Tibial nerve (tissue), 4 donors: Measurements from ENCODE around the gene EOLA1. TPM values are rescaled to one million over a fixed set of nuclear protein-coding genes. Genes with fewer than 3 reads are reported as not detected.
A peak's percentile ranks its signal among the peaks of the same experiment; 100 is the strongest.
"Not testable (repeated sequence)": the region's sequence is repeated elsewhere in the genome, so short reads cannot be mapped to it uniquely, and the experiment has no call there.

Experiments
- DNase-seq, 2 donors: peaks; one replicate each; pipeline ENCODE4 v3.0.0-alpha.2; 2019; ENCODE audit warnings: low spot score in 2 of 2
- H3K27ac ChIP-seq, 4 donors: fragments of 200-600 bp; sonication (generic) in 3 of 4; one replicate each; pipeline ENCODE4 v1.5.1; 2017 to 2019; ENCODE audit warnings: mild to moderate bottlenecking in 1 of 4
- H3K27me3 ChIP-seq, 2 donors: fragments of 200-600 bp; sonication (generic) in 1 of 2; one replicate each; pipeline versions ENCODE4 v1.5.1 to v1.6.0; 2017 to 2019
- H3K36me3 ChIP-seq, 3 donors: fragments of 200-600 bp; sonication (generic); one replicate each; pipeline ENCODE4 v1.5.1; 2018 to 2019
- H3K4me1 ChIP-seq, 4 donors: fragments of 200-600 bp; sonication (generic) in 3 of 4; one replicate each; pipeline ENCODE4 v1.5.1; 2017 to 2019
- H3K4me3 ChIP-seq, 4 donors: fragments of 200-600 bp; sonication (generic) in 3 of 4; one replicate each; pipeline ENCODE4 v1.5.1; 2017 to 2019; ENCODE audit warnings: mild to moderate bottlenecking in 1 of 4, moderate library complexity in 1 of 4
- H3K9me3 ChIP-seq, 4 donors: fragments of 200-600 bp; sonication (generic) in 3 of 4; one replicate each; pipeline ENCODE4 v1.5.1; 2017 to 2019
- EP300 ChIP-seq, 2 donors: sonication (generic); formaldehyde crosslinking; IDR thresholded peaks; one replicate each; pipeline ENCODE4 v1.6.1; 2017; ENCODE audit warnings: antibody characterized with exemption in 2 of 2, mild to moderate bottlenecking in 1 of 2
- POLR2A ChIP-seq, 2 donors: fragments of 450-650 bp; IDR thresholded peaks; one replicate each; pipeline ENCODE4 v1.6.1; 2017; ENCODE audit warnings: antibody characterized with exemption in 2 of 2, mild to moderate bottlenecking in 2 of 2, moderate library complexity in 2 of 2
- WGBS, 2 donors: methylation state at CpG; one replicate each; pipeline ENCODE4 v1.1.5; 2018; 5-methylcytosine and 5-hydroxymethylcytosine counted together
- total RNA-seq, 4 donors: library from RNA; depleted of rRNA; stranded (reverse); fragments of >200 nt; gene quantifications; one replicate each; pipeline ENCODE4 v1.1.0, GENCODE V29; 2016
- TF ChIP-seq, protein P1 (sequence below), 5 experiments: fragments of 200-600 bp in 3 of 5; fragments of 450-650 bp in 2 of 5; sonication (generic) in 3 of 5; IDR thresholded peaks; one replicate each; pipeline ENCODE4 v1.5.1; 2016 to 2019; ENCODE audit warnings: antibody characterized with exemption in 5 of 5, mild to moderate bottlenecking in 3 of 5, moderate library complexity in 2 of 5

Gene EOLA1
- total RNA-seq, 4 donors from 2014 or later = 9.8 to 16.5 (median 12.3) TPM

DNA sequence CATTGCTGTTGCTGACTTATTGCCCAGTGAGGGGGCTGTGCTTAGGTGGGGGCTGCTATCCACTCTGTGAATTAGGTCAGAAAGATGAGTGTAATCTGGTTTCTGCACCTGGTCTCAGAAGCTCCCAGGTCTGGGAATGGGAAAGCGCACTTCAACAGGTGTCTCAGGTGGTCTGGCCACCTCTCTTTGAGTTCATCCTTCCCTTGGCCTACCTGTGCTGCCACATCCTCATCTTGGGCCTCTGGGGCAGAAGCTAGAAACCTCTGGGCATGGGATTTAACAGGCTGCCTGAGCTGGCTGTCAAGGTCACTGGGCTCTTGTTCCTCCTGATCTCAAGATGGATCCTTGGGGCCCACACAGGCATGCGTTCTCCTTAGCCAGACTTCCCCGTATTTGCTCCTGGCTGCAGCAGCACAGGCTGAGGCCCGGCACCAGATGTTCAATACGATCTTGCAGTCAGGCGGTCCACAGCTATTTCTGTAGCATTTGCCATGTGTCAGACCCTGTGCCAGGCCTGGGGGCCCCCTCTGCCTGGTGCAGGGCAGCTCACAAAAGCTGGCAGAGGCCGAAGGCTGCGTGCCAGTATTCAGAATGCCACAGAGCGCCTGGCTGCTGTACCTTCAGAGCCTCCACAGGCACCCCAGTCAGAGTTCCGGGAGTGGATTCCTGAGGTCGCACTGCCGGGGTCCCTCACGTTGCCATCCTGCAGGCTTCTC is 14.3 kb upstream of the EOLA1 start:
- 65 to 100% methylated on average over 1 to 10 of the region's 13 CpGs for WGBS, 2 donors

DNA sequence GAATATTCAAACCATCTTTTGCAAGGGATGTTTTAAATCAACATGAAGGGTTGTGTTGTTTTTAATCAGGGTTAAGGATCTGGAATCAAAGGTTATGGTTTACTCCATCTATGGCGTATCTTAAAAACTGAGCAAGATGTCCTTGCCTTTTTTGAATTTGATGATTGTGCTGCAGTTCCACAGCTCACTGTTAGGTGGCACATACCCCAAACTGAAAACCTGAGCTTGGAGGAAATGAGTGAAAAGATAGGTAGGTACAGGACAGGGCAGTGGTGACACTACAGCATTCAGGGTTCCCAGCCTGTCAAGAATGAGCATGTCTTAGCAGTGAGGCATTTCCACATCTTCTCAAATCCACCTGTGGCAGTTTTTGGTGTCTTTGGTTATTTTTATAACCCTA is 13.1 kb upstream of the EOLA1 start:
- 35 to 69% methylated on average over 1 of the region's 1 CpG for WGBS, 2 donors
- Histone ChIP-seq H3K9me3 (no peaks in the 10 kb centered on the region), H3K36me3 (peaks cover 0 to 5% (median 0%) of the 10 kb centered on the region in 3 donors), H3K4me1 (peaks cover 0 to 3% (median 0%) of the 10 kb centered on the region in 4 donors), H3K27me3 (no peaks in the 10 kb centered on the region), H3K27ac (no peak overlapping the region), H3K4me3 (no peak overlapping the region)
- TF ChIP-seq EP300 (IDR thresholded peaks at IDR 0.05) = no peak
- TF ChIP-seq, protein P1, sequence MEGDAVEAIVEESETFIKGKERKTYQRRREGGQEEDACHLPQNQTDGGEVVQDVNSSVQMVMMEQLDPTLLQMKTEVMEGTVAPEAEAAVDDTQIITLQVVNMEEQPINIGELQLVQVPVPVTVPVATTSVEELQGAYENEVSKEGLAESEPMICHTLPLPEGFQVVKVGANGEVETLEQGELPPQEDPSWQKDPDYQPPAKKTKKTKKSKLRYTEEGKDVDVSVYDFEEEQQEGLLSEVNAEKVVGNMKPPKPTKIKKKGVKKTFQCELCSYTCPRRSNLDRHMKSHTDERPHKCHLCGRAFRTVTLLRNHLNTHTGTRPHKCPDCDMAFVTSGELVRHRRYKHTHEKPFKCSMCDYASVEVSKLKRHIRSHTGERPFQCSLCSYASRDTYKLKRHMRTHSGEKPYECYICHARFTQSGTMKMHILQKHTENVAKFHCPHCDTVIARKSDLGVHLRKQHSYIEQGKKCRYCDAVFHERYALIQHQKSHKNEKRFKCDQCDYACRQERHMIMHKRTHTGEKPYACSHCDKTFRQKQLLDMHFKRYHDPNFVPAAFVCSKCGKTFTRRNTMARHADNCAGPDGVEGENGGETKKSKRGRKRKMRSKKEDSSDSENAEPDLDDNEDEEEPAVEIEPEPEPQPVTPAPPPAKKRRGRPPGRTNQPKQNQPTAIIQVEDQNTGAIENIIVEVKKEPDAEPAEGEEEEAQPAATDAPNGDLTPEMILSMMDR (IDR thresholded peaks at IDR 0.05) = peak; percentile 30 to 43 (median 32)
- DNase-seq = no peak

More for the DNA sequence above, 14.3 kb upstream of the EOLA1 start:
- not testable (repeated sequence) for H3K4me1 ChIP-seq, H3K27ac ChIP-seq, H3K9me3 ChIP-seq, H3K36me3 ChIP-seq, H3K27me3 ChIP-seq, DNase-seq, H3K4me3 ChIP-seq

DNA sequence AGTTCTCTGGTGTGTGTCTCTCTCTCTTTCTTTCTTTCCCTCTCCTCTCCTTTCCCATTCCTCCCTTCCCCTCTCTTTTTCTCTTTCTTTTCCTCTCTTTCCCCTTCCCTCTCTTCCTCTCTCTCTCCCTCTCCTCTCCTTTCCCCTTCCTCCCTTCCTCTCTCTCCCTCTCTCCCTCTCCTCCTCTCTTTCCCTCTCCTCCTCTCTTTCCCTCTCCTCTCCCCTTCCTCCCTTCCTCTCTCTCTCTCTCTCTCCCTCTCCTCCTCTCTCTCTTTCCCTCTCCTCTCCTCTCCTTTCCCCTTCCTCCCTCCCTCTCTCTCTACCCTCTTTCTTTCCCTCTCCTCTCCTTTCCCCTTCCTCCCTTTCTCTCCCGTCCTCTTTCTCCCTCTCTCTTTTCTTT is 12.4 kb upstream of the EOLA1 start:
- Histone ChIP-seq H3K4me1 (peaks cover 0 to 3% (median 0%) of the 10 kb centered on the region in 4 donors), H3K4me3 (no peak overlapping the region), H3K36me3 (peaks cover 0 to 5% (median 0%) of the 10 kb centered on the region in 3 donors), H3K27ac (no peak overlapping the region), H3K27me3 (no peaks in the 10 kb centered on the region), H3K9me3 (no peaks in the 10 kb centered on the region)
- 67 to 71% methylated on average over 1 of the region's 1 CpG for WGBS, 2 donors
- DNase-seq = no peak
- TF ChIP-seq EP300 (IDR thresholded peaks at IDR 0.05) (no peak), POLR2A (IDR thresholded peaks at IDR 0.05) (no peak)
- TF ChIP-seq, protein P1 (IDR thresholded peaks at IDR 0.05) = no peak

DNA sequence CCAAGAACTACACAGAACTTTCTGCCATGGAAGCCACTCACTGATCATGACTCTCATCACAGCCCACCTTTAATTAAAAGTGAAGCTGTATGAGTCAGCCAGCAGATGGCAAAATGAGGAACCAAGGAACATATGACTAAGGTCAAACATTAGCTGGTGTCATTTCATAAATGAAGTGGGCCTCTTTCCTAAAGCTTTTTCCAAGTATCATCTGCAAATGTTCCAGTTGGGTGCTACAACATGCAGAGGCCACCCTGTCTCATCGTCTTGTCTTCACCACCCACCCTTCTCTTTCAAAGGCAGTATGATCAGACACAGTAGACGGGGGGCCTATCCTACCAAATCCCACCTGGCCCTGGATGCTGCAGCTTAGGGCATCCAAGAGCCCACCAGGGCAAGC is 9.2 kb upstream of the EOLA1 start:
- TF ChIP-seq, protein P1 (IDR thresholded peaks at IDR 0.05) = no peak
- TF ChIP-seq POLR2A (IDR thresholded peaks at IDR 0.05) = no peak
- Histone ChIP-seq H3K27me3 (no peaks in the 10 kb centered on the region), H3K4me1 (no peaks in the 10 kb centered on the region), H3K36me3 (peaks cover 0 to 14% (median 0%) of the 10 kb centered on the region in 3 donors), H3K27ac (no peak overlapping the region), H3K9me3 (no peaks in the 10 kb centered on the region), H3K4me3 (no peak overlapping the region)
- WGBS, 2 donors = 80 to 86% methylated on average over 1 to 2 of the region's 2 CpGs
- no peak for DNase-seq

DNA sequence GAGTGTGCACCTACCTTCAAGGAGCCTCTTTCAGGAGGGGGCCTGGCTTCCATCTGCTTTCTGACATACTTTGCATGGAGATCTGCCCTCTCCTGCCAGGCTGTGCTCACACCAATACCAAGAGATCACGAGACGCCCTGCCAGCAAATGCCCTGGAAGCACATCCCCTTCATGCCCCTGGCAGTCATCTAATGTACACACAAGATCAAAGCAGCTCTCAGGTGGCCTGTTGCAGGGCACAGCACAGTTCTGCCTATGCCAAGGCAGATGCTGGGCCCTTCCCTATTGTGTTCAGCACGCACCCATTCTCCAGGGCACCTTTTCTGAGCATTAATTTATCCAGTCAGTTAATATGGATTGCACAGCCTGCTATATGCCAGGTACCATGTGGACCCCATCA is 7.9 kb upstream of the EOLA1 start:
- H3K27ac ChIP-seq, H3K4me1 ChIP-seq: not testable (repeated sequence)
- no CpG with 5 or more reads among the region's 3 CpGs for WGBS, 2 donors

DNA sequence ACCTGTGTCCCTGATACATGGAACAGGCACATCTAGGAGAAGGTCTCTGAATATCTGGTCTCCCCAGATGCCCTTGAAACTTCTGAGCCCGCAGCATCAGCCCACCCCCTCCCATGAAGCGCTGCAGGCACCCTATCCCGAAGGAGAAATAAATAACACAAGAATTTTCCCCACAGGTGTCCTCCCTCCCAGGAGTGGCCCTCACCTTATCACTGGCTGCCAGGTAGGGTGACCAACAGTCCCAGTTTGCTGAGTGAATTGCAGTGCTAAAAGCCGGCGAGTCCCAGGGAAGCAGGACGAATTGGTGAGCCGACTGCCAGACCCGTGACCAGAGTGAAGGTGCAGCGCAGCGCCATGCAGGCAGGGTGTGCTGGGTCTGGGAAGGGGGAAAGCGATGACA is 6.8 kb upstream of the EOLA1 start:
- not testable (repeated sequence) for H3K4me3 ChIP-seq, H3K27me3 ChIP-seq, H3K27ac ChIP-seq, H3K9me3 ChIP-seq, DNase-seq, H3K4me1 ChIP-seq
- WGBS, 2 donors = 88 to 100% methylated on average over 1 to 11 of the region's 11 CpGs
- H3K36me3 ChIP-seq = peaks cover 0 to 14% (median 0%) of the 10 kb centered on the region in 3 donors

More for the DNA sequence above, 7.9 kb upstream of the EOLA1 start:
- H3K9me3 ChIP-seq, DNase-seq, H3K27me3 ChIP-seq, H3K4me3 ChIP-seq: not testable (repeated sequence)
- H3K36me3 ChIP-seq = peaks cover 0 to 14% (median 0%) of the 10 kb centered on the region in 3 donors

DNA sequence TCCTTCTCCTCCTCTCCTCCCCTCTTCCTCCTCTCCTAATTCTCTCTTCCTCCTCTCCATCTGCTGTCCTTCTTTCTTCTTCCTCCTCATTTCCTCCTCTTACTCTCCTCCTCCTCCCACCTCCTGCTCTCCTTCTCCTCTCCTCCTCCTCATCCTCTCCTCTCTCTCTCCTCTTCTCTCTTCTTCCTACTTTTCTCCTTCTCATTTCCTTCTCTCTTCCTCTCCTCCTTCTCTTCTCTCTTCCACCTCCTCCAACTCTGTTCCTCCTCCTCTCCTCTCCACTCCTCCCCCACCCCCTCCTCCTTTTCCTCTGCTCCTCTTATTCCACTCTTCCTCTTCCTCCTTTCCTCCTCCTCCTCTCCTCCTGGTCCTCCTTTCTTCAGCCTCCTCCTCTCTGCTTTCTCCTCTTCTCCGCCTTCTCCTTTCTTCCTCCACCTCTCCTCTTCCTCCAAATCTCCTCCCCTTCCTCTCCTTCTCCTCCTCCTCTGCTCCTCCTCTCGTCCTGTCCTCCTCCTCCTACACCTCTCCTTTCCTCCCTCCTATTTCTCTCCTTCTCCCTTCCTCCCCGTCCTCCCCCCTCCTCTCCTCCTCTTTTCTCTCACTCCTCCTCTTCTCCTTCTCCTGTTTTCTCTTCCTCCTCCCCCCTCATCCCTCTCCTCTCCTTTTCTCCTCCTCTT is 5.7 kb upstream of the EOLA1 start:
- not testable (repeated sequence) for H3K4me3 ChIP-seq, H3K4me1 ChIP-seq, H3K27me3 ChIP-seq, DNase-seq, H3K27ac ChIP-seq, H3K9me3 ChIP-seq
- WGBS, 2 donors = 52 to 87% methylated on average over 3 of the region's 3 CpGs
- H3K36me3 ChIP-seq = peaks cover 0 to 14% (median 0%) of the 10 kb centered on the region in 3 donors

DNA sequence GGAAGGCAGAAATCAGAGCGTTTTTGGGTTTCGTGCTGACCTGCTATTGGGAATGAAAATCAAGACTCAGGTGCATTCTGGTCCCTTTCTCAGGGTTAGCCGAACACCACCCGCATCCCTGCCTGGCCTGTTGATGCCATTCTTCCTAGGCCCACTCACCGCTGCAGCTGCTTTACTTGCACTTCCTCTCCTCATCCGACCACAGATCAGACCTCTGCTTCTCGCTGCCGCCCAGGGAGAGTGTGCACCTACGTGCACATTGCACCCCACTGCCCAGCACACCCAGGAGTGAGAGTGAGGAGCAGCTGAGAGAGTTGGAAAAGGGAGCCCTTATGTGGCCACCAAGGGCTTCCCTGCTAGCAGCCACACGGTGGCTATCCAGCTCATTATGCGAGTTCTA is 3.3 kb upstream of the EOLA1 start:
- H3K9me3 ChIP-seq, H3K4me3 ChIP-seq, H3K36me3 ChIP-seq, DNase-seq, H3K27me3 ChIP-seq, H3K27ac ChIP-seq, H3K4me1 ChIP-seq: not testable (repeated sequence)
- WGBS, 2 donors = 83 to 92% methylated on average over 1 to 7 of the region's 11 CpGs
